DOHH2 (cell line): ENCODE data around the gene GRM3.

Source experiments
- CTCF ChIP-seq: fragments of 200-600 bp; sonication (generic); IDR thresholded peaks from one replicate; pipeline ENCODE4 v1.5.1; 2014; ENCODE audit warnings: antibody characterized with exemption, mild to moderate bottlenecking, low read depth, low read length; ENCODE audit not compliant: poor library complexity, severe bottlenecking
- EZH2phosphoT487 ChIP-seq: fragments of 200-600 bp; sonication (generic); IDR thresholded peaks from 2 replicates; pipeline ENCODE4 v1.6.1; 2017; ENCODE audit warnings: borderline replicate concordance, mild to moderate bottlenecking, antibody characterized with exemption, low read length, moderate library complexity, mixed read lengths

- TF ChIP-seq CTCF (no peak), EZH2phosphoT487 (no peak)
These were observed 134.6 kb downstream of the GRM3 start for GRCh38 chr7:86778271-86778670.
